ENCODE measurements around the gene LIMA1. TPM values are rescaled to one million over a fixed set of nuclear protein-coding genes. Genes with fewer than 3 reads are reported as not detected.
"Not testable (repeated sequence)": the region's sequence is repeated elsewhere in the genome, so short reads cannot be mapped to it uniquely, and the experiment has no call there.

LIMA1 gene
- total and polyA plus RNA-seq, 12 donors = 10.6 to 34.4 (median 16.2) TPM

DNA sequence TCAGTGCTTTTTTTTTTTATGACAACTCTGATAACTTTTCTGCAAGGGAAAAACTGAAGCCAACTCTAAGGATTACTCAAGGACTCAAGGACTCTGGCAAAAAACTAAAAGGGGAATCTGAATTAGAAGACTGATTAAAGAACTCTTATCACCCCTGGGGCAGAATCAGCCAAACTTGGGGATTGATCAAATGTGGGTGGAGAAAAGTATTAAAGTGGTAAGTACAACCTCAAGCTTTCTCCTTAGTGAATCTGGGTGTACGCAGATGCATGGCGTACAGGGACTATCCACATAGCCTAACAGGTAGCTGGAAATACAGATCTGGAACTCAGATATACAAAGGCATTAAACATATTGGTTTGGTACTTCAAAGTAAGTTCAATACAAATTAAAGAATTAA is 7.3 kb downstream of the LIMA1 start:
- peaks cover 0 to 61% (median 26%) of the 10 kb centered on the region in 9 donors for H3K4me1 ChIP-seq
- no peak overlapping the region for H3K4me3 ChIP-seq
- TF ChIP-seq, protein P1, sequence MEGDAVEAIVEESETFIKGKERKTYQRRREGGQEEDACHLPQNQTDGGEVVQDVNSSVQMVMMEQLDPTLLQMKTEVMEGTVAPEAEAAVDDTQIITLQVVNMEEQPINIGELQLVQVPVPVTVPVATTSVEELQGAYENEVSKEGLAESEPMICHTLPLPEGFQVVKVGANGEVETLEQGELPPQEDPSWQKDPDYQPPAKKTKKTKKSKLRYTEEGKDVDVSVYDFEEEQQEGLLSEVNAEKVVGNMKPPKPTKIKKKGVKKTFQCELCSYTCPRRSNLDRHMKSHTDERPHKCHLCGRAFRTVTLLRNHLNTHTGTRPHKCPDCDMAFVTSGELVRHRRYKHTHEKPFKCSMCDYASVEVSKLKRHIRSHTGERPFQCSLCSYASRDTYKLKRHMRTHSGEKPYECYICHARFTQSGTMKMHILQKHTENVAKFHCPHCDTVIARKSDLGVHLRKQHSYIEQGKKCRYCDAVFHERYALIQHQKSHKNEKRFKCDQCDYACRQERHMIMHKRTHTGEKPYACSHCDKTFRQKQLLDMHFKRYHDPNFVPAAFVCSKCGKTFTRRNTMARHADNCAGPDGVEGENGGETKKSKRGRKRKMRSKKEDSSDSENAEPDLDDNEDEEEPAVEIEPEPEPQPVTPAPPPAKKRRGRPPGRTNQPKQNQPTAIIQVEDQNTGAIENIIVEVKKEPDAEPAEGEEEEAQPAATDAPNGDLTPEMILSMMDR (IDR thresholded peaks at IDR 0.05) = no peak
- DNase-seq (no peak), ATAC-seq (no peak)
- peak overlapping the region; percentile 26 to 92 (median 56) for H3K27ac ChIP-seq
- WGBS, 2 donors = 95 to 100% methylated on average over 2 of the region's 2 CpGs
- H3K36me3 ChIP-seq = peaks cover 0 to 3% (median 0%) of the 10 kb centered on the region in 9 donors
- no peaks in the 10 kb centered on the region for H3K27me3 ChIP-seq
- H3K9me3 ChIP-seq = no peaks in the 10 kb centered on the region
- intact Hi-C loops (cut with DNase I) = no loop called here

DNA sequence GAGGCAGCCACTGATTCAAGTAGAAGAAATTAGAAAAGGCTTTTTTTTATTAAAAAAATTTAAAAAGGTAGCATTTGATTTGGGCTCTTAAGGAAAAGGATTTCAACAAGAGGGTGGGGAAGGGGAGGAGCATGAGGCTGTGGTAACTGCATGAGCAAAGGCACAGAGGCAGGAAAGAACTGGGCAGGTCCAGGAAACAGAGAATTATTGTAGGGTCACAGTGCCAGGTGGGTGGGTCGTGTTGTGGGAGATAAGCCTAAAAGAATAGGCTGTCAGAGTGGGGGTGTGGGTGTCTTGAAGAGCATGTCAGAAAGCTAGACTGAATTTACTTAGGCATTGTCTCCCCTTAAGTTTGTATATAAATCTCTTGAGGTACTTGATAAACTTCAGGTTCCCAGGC is 7.8 kb downstream of the LIMA1 start:
- WGBS, 2 donors = 27 to 41% methylated on average over 1 of the region's 1 CpG
- H3K9me3 ChIP-seq = no peaks in the 10 kb centered on the region
- H3K36me3 ChIP-seq = peaks cover 0 to 3% (median 0%) of the 10 kb centered on the region in 9 donors
- ATAC-seq = peak; percentile 68 to 94 (median 88)
- TF ChIP-seq, protein P1 (IDR thresholded peaks at IDR 0.05) = no peak
- no peaks in the 10 kb centered on the region for H3K27me3 ChIP-seq
- intact Hi-C loops (cut with DNase I) = no loop called here
- H3K27ac ChIP-seq = peak overlapping the region; percentile 23 to 92 (median 58)
- DNase-seq = peak; percentile 29 to 77
- H3K4me1 ChIP-seq = peaks cover 0 to 61% (median 29%) of the 10 kb centered on the region in 9 donors
- H3K4me3 ChIP-seq = no peak overlapping the region

DNA sequence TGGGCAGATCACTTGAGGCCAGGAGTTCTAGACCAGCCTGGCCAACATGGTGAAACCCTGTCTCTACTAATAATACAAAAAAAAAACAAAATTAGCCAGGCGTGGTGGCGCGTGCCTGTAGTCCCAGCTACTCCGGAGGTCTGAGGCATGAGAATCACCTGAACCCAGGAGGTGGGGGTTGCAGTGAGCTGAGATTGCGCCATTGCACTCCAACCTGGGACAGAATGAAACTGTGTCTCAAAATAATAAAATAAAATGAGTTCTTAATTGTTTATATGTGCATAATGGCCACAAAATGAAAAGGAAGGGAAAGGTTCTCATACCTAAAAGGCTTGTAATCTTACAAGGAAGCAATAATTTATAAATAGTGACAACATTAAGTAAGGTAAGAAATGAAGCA is 8.2 kb downstream of the LIMA1 start:
- intact Hi-C loops (cut with DNase I); H3K36me3 ChIP-seq; H3K4me3 ChIP-seq; H3K9me3 ChIP-seq; H3K27me3 ChIP-seq; DNase-seq; ATAC-seq: not testable (repeated sequence)
- Histone ChIP-seq H3K4me1 (peaks cover 0 to 61% (median 29%) of the 10 kb centered on the region in 9 donors), H3K27ac (peak overlapping the region in 9 of 10 donors; percentile 23 to 92 (median 61))
- WGBS, 2 donors = 94 to 98% methylated on average over 5 of the region's 5 CpGs

DNA sequence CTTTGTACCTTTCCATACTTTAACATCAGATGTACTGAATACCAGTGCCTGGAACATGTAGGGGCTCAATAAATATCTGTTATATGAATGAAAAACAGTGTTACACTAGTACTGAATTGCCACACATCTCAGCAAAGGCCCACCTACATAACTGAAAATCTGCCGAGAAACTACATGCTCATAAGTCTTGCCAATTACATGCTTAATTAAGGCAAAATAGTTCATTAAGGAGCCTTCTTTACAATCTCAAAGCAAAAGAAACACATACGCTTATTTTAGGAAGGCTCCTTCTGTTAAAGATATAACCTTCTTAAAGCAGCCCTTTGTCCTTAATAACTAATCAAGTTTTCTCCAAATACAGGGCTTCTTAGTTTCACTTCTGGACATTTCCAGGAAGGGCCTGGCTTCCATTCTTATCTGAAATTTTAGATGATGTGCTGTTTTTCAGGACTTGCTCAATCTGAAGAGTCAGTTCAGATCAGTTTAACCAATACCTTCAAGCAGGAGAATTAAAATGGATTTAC is 11.5 kb downstream of the LIMA1 start:
- intact Hi-C loops (cut with DNase I) = no loop called here
- ATAC-seq = peak in 7 of 8 donors; percentile 34 to 67 (median 43)

More for the DNA sequence above, 11.5 kb downstream of the LIMA1 start:
- H3K27ac ChIP-seq = peak overlapping the region; percentile 60 to 92 (median 81)
- TF ChIP-seq, protein P1 (IDR thresholded peaks at IDR 0.05) = no peak
- WGBS, 2 donors = 44 to 59% methylated on average over 2 of the region's 2 CpGs
- H3K4me3 ChIP-seq = peak overlapping the region in 7 of 10 donors; percentile 1 to 46 (median 26)
- peaks cover 0 to 10% (median 0%) of the 10 kb centered on the region in 9 donors for H3K36me3 ChIP-seq
- peaks cover 0 to 48% (median 21%) of the 10 kb centered on the region in 9 donors for H3K4me1 ChIP-seq
- no peak for DNase-seq
- no peaks in the 10 kb centered on the region for H3K9me3 ChIP-seq
- H3K27me3 ChIP-seq = no peaks in the 10 kb centered on the region
